K562 (cell line): Measurements from ENCODE around the gene NDUFS3. TPM values are rescaled to one million over a fixed set of nuclear protein-coding genes. Genes with fewer than 3 reads are reported as not detected.

Experiments used
- CHD7 ChIP-seq: fragments of 200-600 bp; sonication (generic); IDR thresholded peaks from one replicate; pipeline ENCODE4 v1.6.1; 2012; ENCODE audit warnings: mild to moderate bottlenecking, low read depth, low read length, inconsistent platforms
- ETS2 ChIP-seq: IDR thresholded peaks from 2 replicates; pipeline ENCODE4 v1.6.1; 2016; ENCODE audit warnings: borderline replicate concordance, missing genetic modification characterization, mild to moderate bottlenecking, moderate library complexity, missing compliant biosample characterization; ENCODE audit not compliant: poor library complexity, severe bottlenecking
- HDGF ChIP-seq: fragments of 450-650 bp; IDR thresholded peaks from 2 replicates; pipeline ENCODE4 v1.6.1; 2016
- NCOR1 ChIP-seq: fragments of 450-650 bp; IDR thresholded peaks from 2 replicates; pipeline ENCODE4 v1.6.1; 2016; ENCODE audit warnings: mild to moderate bottlenecking, moderate library complexity
- PCBP1 ChIP-seq: fragments of 200-400 bp; formaldehyde crosslinking; IDR thresholded peaks from 2 replicates; pipeline ENCODE4 v1.6.1; 2018; ENCODE audit warnings: mild to moderate bottlenecking, low read depth, low read length; ENCODE audit not compliant: poor library complexity, severe bottlenecking
- SFPQ ChIP-seq: fragments of 200-400 bp; formaldehyde crosslinking; IDR thresholded peaks from 2 replicates; pipeline ENCODE4 v1.6.1; 2017; ENCODE audit warnings: mild to moderate bottlenecking, low read depth, low read length, moderate library complexity
- ZNF280A ChIP-seq: fragments of 450-650 bp; IDR thresholded peaks from 2 replicates; pipeline ENCODE4 v1.6.1; 2018; ENCODE audit warnings: mild to moderate bottlenecking, low read depth; ENCODE audit not compliant: partially characterized antibody
- ZNF778 ChIP-seq: fragments of 450-650 bp; formaldehyde crosslinking; IDR thresholded peaks from 2 replicates; pipeline ENCODE4 v1.4.0; 2020; ENCODE audit warnings: mild to moderate bottlenecking, moderate library complexity
- polyA plus RNA-seq, 8 experiments: library from polyadenylated mRNA; depleted of rRNA in 4 of 8; stranded (reverse) in 5 of 8; unstranded in 3 of 8; fragments of >200 nt; fragmentation: Nextera tagmentation in 2 of 8; fragmentation: Illumina TruSeq in 1 of 8; extraction: Ambion mirVana in 2 of 8; extraction: Trizol in 1 of 8; gene quantifications; 2 replicates each; pipeline versions ENCODE4 v1.2.1 to v1.2.3, GENCODE V29; 2011 to 2014; ENCODE audit warnings: inconsistent platforms in 1 of 8, missing spikeins in 1 of 8
- total RNA-seq, 7 experiments: library from RNA; depleted of rRNA in 6 of 7; stranded (reverse); fragments of >200 nt in 6 of 7; fragmentation: Illumina TruSeq in 2 of 7; extraction: Trizol in 2 of 7; gene quantifications; 2 replicates each; pipeline versions ENCODE4 v1.2.1 to v1.2.3, GENCODE V29; 2011 to 2021; ENCODE audit warnings: low replicate concordance in 1 of 7
- TF ChIP-seq, protein P1 (sequence below): fragments of 450-650 bp; IDR thresholded peaks from 2 replicates; pipeline ENCODE4 v1.6.1; 2016; ENCODE audit warnings: low read depth, mild to moderate bottlenecking, moderate library complexity

The NDUFS3 gene
- total and polyA plus RNA-seq, 9 of the 15 experiments (the other 6 are each of a cell fraction or from before 2014, with no cell fraction given): 38.7 to 341 (median 194) TPM

DNA sequence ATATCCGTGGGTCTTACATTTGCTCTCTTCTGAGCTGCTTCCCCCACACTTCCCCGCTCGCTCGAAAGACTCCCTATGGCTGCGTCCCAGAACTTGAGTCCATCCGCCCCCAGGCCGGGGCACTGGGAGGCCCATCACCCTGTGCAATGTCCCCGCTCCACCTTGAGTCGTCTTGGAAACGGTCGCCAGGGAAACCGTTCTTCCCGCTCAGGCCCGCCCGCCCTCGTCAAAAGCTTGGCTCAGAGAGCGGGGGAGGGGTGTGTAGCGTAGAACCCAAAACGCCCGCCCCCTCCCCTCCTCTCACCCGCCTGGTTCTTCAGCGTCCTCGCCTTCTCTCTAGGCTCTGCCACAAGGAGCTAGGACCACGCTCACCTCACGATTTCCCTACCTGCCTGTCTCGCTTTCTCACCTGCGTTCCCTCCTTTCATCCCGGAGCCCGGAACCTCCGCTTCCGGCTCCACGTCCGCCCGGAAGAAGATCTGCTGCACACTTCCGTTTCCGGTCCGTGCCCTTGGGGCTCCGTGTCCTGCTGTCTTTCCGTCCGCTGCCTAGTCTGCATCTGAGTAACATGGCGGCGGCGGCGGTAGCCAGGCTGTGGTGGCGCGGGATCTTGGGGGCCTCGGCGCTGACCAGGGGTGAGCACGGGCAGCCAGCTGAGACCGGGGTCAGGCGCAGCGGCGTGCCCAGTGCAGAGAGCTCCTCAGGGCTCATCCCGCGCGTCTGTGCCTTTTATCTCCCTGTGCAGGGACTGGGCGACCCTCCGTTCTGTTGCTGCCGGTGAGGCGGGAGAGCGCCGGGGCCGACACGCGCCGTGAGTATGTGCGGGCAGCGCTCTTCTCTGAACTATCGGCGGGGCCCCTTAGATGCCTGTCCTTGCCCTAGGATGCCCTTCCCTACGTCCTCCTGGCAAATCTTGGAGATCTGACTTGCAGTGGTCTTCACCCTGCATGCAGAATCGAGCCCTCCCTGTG lies at the start of gene NDUFS3, which contains the start of gene KBTBD4 (continued):
- TF ChIP-seq CHD7 (peak; percentile 49), PCBP1 (no peak), ZNF280A (no peak), SFPQ (no peak), ZNF778 (CRISPR knock-in tag) (no peak), ETS2 (tag) (no peak), NCOR1 (peak; percentile 73), HDGF (no peak)
- TF ChIP-seq, protein P1, sequence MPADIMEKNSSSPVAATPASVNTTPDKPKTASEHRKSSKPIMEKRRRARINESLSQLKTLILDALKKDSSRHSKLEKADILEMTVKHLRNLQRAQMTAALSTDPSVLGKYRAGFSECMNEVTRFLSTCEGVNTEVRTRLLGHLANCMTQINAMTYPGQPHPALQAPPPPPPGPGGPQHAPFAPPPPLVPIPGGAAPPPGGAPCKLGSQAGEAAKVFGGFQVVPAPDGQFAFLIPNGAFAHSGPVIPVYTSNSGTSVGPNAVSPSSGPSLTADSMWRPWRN: no peak
